GM12878 (cell line): ENCODE data around the gene OPCML.

Experiments used
- BHLHE40 ChIP-seq, 2 experiments: fragments of 450-650 bp in 1 of 2; IDR thresholded peaks; 2 replicates each; pipeline ENCODE4 v1.6.1; 2011 to 2017; ENCODE audit warnings: low read depth in 2 of 2, borderline replicate concordance in 1 of 2, improper control_type of control experiment in 1 of 2, low read length in 1 of 2, mild to moderate bottlenecking in 1 of 2
- CREM ChIP-seq: IDR thresholded peaks from 2 replicates; pipeline ENCODE4 v1.6.1; 2014; ENCODE audit warnings: antibody characterized with exemption, low read depth
- CTCF ChIP-seq, 3 experiments: IDR thresholded peaks in 2 of 3; conservative IDR thresholded peaks in 1 of 3; 2 replicates each; pipeline ENCODE4 v1.5.1; 2011; ENCODE audit warnings: low read depth in 3 of 3, low read length in 3 of 3, mild to moderate bottlenecking in 3 of 3, control low read depth in 2 of 3, moderate library complexity in 2 of 3, inconsistent platforms in 1 of 3, mixed read lengths in 1 of 3; ENCODE audit not compliant: control insufficient read depth in 2 of 3, insufficient read depth in 1 of 3; ENCODE audit errors: extremely low read depth in 1 of 3
- MEF2A ChIP-seq: IDR thresholded peaks from 2 replicates; pipeline ENCODE4 v1.6.1; 2011; ENCODE audit warnings: low read depth, mild to moderate bottlenecking, low read length, moderate library complexity; ENCODE audit not compliant: insufficient read depth
- POLR2A ChIP-seq: IDR thresholded peaks from 2 replicates; pipeline ENCODE4 v1.6.1; 2011; ENCODE audit warnings: low read depth, mild to moderate bottlenecking, low read length
- POU2F2 ChIP-seq: IDR thresholded peaks from 3 replicates; pipeline ENCODE4 v1.6.1; 2011; ENCODE audit warnings: low read depth, mild to moderate bottlenecking, low read length, borderline replicate concordance
- STAT3 ChIP-seq: IDR thresholded peaks from 2 replicates; pipeline ENCODE4 v1.6.1; 2011; ENCODE audit warnings: low read depth, low read length, improper control_type of control experiment

GRCh38 chr11:133492895-133493294 is 39.4 kb downstream of the OPCML start:
- TF ChIP-seq POLR2A (no peak), MEF2A (no peak), CTCF (IDR thresholded peaks at IDR 0.05 in 2 of 3, conservative IDR thresholded peaks at IDR 0.05 in 1 of 3; ENCODE audit: control insufficient read depth in 2 of 3, extremely low read depth in 1 of 3, insufficient read depth in 1 of 3, low read depth in 3 of 3, low read length in 3 of 3) (no peak), STAT3 (no peak), BHLHE40 (IDR thresholded peaks at IDR 0.05; ENCODE audit: borderline replicate concordance in 1 of 2, low read depth in 2 of 2, low read length in 1 of 2) (no peak), CREM (no peak), POU2F2 (no peak)
